Stimulated activated naive CD4-positive, alpha-beta T cell treated with Interleukin-2 at 50 U/mL for 16 hours (primary cell): ENCODE data around the gene SRMS.

Experiments used
- DNase-seq: peaks from one replicate; lab custom pipeline; 2025; lab: John Stamatoyannopoulos, UW

Gene SRMS

GRCh38 chr20:63537525-63538203, 9.9 kb downstream of the SRMS start:
- DNase-seq = peak; percentile 94

GRCh38 chr20:63536997-63537524, 10.5 kb downstream of the SRMS start, which contains the start of gene PTK6:
Gene PTK6 (minus strand): TSS chr20:63537376. CDS start chr20:63537314, 62 bp downstream.
- DNase-seq = peak; percentile 15

- DNase-seq = no peak
Measured at GRCh38 chr20:63536241-63536977, 11.1 kb downstream of the SRMS start.

GRCh38 chr20:63534831-63535651, 12.5 kb downstream of the SRMS start:
- no peak for DNase-seq

GRCh38 chr20:63534427-63534830, 13.1 kb downstream of the SRMS start:
- DNase-seq = no peak

- no peak for DNase-seq
Measured at GRCh38 chr20:63533871-63534393, 13.6 kb downstream of the SRMS start.

- no peak for DNase-seq
Measured at GRCh38 chr20:63533388-63533787, 14.2 kb downstream of the SRMS start.

DNA sequence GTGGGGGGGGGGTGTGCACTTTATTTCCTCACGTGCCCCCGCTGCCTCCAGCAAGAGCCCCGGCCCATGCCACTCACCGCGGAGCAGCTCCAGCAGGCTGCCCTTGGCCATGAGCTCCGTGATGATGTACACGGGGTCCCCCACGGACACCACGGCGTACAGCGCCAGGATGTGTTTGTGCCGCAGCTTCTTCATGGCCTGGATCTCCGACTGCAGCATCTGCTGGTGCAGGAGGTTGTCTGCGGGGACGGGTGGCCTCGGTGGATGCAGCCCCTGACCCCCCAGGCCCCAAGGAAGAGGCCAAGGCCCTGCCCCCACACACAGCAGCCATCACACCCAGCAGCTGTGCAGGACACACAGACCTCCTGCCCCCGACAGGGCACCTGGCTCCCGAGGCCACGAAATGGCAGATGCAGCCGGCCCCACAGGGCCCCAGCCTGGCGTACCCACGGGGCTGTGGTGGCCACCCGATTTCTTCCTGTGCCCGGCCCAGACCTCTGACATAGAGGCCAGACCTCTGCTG, 15.0 kb downstream of the SRMS start:
- no peak for DNase-seq

- no peak for DNase-seq
Measured at GRCh38 chr20:63531686-63532448, 15.7 kb downstream of the SRMS start.

GRCh38 chr20:63530788-63531160, 16.8 kb downstream of the SRMS start:
- DNase-seq = no peak

- DNase-seq = no peak
Measured at GRCh38 chr20:63529861-63530787, 17.4 kb downstream of the SRMS start.

- no peak for DNase-seq
Measured at GRCh38 chr20:63529180-63529860, 18.2 kb downstream of the SRMS start.

DNA sequence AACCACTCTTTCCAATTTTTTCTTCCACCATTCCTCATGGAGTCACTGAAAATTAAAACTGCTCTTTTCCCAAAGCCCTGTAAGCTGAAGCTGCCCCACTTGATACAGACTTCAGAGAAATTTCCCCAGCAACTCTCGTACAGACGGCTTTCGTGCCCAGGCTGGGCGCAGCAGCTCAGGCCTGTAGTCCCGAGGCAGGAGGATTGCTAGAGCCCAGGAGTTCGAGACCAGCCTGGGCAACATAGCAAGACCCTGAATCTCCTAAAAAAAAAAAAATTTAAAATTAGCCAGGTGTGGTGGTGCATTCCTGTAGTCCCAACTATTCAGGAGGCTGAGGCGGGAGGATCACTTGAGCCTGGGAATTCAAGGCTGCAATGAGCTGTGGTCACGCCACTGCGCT, 20.4 kb downstream of the SRMS start:
- DNase-seq = no peak

DNA sequence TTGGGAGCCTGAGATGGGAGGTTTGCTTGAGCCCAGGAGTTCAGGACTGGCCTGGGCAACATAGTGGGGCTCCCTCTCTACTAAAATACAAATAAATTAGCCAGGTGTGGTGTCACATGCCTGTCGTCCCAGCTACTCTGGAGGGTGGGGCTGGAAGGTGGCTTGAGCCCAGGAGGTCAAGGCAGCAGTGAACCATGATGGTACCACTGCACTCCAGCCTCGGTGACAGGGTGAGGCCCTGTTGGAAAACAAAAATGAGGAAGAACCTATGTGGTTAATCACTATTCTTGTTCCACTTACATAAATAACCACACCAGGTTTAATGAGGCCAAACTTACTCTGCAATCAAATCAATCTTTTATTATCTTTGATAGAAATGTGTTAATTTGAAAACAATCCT, 21.6 kb downstream of the SRMS start:
- DNase-seq = no peak

DNA sequence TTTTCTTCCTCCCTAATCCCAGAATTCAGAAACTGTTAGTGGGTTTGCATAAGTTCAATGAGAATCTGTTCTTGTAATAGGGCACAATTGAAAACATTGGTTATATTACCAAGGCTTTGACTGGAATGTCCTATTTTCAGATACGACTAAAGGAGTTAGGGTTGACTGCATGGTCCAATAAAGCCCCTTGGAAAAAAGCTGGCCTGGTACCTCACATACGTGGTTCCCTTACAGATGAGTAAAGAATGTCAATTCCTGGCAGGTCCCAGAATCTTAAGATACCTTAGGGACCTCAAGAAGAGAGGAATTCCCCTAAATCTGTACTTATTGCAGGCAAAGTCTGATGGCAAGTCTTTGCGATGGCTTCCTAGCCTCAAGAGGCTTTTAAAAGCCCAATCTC, 22.4 kb downstream of the SRMS start:
- DNase-seq = no peak

GRCh38 chr20:63522981-63523611, 24.5 kb downstream of the SRMS start:
- no peak for DNase-seq

DNA sequence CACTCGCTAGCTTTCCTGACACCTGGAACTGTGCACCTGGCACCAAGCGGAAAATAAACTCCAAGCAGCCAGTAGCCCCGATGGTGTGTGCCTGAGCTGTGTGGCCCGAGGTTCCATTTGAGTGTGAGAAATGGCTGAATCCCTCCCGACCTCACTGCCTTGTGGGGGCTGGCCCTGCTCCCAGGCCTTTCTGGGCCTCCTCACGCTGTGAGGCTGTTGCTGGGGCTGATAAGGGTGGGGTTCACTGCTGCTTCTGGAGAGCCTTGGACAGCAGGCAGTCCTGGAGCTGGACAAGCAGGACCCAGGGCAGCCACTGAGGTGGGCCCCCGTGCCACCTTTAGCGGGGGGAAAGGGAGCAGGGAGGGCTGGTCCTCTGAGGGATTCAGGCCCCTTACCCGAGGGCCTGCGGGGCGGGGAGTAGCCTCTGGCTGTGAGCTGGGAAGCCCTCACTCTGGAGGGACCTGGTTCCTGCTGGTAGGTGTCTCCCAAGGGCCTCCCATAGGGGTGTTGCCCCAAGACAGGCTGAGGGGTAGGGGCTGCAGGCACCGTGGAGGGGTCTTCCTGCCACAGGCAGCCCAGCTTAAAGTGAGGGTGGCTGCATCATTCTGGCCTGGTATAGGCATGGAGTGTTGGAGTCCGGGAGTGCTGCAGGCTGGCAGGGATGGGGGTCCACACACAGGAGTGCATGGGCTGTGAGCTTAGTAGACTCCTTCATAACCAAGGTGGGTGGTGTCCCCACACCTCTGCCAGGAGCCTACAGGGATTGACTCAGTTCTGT, 25.3 kb downstream of the SRMS start:
- DNase-seq = no peak

GRCh38 chr20:63521602-63522001, 25.9 kb downstream of the SRMS start:
- DNase-seq = no peak
